Measurements from ENCODE around the gene CAMK4.

GRCh38 chr5:111454776-111455175 is 230.6 kb downstream of the CAMK4 start:
- TF ChIP-seq YY1 (IDR thresholded peaks at IDR 0.05; ENCODE audit: extremely low read depth, insufficient replicate concordance, low read depth, low read length) (no peak), JUND (IDR thresholded peaks at IDR 0.05) (no peak), MAX (IDR thresholded peaks at IDR 0.05) (no peak), CEBPB (IDR thresholded peaks at IDR 0.05; ENCODE audit: low read depth) (no peak), POLR2A (IDR thresholded peaks at IDR 0.05; ENCODE audit: borderline replicate concordance, extremely low read depth, insufficient read depth, insufficient read length) (no peak), CBX3 (IDR thresholded peaks at IDR 0.05; ENCODE audit: low read depth) (no peak), SP1 (IDR thresholded peaks at IDR 0.05; ENCODE audit: low read depth) (no peak), EZH2 (IDR thresholded peaks at IDR 0.05) (no peak)
- TF ChIP-seq, protein P1, sequence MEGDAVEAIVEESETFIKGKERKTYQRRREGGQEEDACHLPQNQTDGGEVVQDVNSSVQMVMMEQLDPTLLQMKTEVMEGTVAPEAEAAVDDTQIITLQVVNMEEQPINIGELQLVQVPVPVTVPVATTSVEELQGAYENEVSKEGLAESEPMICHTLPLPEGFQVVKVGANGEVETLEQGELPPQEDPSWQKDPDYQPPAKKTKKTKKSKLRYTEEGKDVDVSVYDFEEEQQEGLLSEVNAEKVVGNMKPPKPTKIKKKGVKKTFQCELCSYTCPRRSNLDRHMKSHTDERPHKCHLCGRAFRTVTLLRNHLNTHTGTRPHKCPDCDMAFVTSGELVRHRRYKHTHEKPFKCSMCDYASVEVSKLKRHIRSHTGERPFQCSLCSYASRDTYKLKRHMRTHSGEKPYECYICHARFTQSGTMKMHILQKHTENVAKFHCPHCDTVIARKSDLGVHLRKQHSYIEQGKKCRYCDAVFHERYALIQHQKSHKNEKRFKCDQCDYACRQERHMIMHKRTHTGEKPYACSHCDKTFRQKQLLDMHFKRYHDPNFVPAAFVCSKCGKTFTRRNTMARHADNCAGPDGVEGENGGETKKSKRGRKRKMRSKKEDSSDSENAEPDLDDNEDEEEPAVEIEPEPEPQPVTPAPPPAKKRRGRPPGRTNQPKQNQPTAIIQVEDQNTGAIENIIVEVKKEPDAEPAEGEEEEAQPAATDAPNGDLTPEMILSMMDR (IDR thresholded peaks at IDR 0.05 in 2 of 3, conservative IDR thresholded peaks at IDR 0.05 in 1 of 3; ENCODE audit: borderline replicate concordance in 1 of 3, insufficient read depth in 1 of 3, low read depth in 2 of 3, low read length in 2 of 3), result no peak

Data from HCT116 (cell line).